Panc1 (cell line): ENCODE data around the gene KRT38.

Experiments
- POLR2AphosphoS5 ChIP-seq: IDR thresholded peaks from 2 replicates; pipeline ENCODE4 v1.6.1; 2012; ENCODE audit warnings: mild to moderate bottlenecking, low read depth, low read length, moderate library complexity
- SIN3A ChIP-seq: IDR thresholded peaks from 2 replicates; pipeline ENCODE4 v1.6.1; 2012; ENCODE audit warnings: low read depth, mild to moderate bottlenecking, low read length, moderate library complexity, borderline replicate concordance; ENCODE audit not compliant: insufficient read depth
- TF ChIP-seq, protein P1 (sequence below): fragments of 450-650 bp; IDR thresholded peaks from 2 replicates; pipeline ENCODE4 v1.5.1; 2017; ENCODE audit warnings: mild to moderate bottlenecking

DNA sequence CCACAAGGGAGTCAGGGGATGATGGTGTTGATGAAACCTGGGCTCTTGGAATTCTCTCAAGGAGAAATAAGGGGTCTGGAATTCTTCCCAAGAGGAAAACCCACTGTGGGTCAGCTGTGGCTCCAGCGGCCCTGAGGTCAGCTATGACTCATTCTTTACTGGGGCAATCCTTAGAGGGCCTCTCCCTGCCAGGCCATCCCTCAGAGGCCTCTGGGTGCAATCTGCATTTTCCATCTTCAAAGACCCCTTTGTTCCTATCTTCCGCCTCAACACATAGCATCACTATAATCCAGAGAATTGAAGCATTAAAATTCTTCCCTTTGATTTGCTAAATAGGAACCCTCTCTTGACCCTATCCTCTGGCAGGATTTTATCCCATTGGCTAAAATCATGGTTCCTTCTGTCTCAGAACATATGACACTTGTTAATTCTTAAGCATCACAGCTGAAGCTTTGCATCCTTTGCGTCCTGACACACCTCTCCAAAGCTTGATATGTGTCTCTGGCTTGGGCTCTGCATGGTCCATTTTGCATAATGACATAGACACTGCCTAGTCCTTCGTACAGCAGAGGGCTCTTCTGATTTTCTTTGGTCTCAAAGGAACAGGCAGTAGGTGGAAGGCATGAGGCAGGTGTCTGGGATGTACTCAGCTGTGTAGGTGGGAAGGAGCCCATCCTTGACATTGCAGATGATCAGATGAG, 12.0 kb downstream of the KRT38 start:
- TF ChIP-seq POLR2AphosphoS5 (no peak), SIN3A (no peak)
- TF ChIP-seq, protein P1, sequence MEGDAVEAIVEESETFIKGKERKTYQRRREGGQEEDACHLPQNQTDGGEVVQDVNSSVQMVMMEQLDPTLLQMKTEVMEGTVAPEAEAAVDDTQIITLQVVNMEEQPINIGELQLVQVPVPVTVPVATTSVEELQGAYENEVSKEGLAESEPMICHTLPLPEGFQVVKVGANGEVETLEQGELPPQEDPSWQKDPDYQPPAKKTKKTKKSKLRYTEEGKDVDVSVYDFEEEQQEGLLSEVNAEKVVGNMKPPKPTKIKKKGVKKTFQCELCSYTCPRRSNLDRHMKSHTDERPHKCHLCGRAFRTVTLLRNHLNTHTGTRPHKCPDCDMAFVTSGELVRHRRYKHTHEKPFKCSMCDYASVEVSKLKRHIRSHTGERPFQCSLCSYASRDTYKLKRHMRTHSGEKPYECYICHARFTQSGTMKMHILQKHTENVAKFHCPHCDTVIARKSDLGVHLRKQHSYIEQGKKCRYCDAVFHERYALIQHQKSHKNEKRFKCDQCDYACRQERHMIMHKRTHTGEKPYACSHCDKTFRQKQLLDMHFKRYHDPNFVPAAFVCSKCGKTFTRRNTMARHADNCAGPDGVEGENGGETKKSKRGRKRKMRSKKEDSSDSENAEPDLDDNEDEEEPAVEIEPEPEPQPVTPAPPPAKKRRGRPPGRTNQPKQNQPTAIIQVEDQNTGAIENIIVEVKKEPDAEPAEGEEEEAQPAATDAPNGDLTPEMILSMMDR: no peak
